HG03175 (cell line): ENCODE measurements around the gene CDKAL1.
A peak's percentile ranks its signal among the peaks of the same experiment; 100 is the strongest.

Experiments used
- ATAC-seq: cut with Tn5 transposase; IDR thresholded peaks from one replicate; pipeline ENCODE4 v1.9.1; 2021; ENCODE audit warnings: mild to moderate bottlenecking, moderate library complexity; ENCODE audit not compliant: unreplicated experiment

The CDKAL1 gene

GRCh38 chr6:20998748-20999448, 464.6 kb downstream of the CDKAL1 start:
- ATAC-seq = no peak

- no peak for ATAC-seq
These were observed 466.1 kb downstream of the CDKAL1 start for GRCh38 chr6:21000331-21000801.

GRCh38 chr6:21001736-21002135, 467.5 kb downstream of the CDKAL1 start:
- no peak for ATAC-seq

- peak; percentile 86 for ATAC-seq
These were observed 469.7 kb downstream of the CDKAL1 start for GRCh38 chr6:21003780-21004541.

- no peak for ATAC-seq
These were observed 471.7 kb downstream of the CDKAL1 start for GRCh38 chr6:21005816-21006570.

- no peak for ATAC-seq
These were observed 485.4 kb downstream of the CDKAL1 start for GRCh38 chr6:21019614-21020013.

GRCh38 chr6:21022343-21023107, 488.3 kb downstream of the CDKAL1 start:
- ATAC-seq = peak; percentile 89

- ATAC-seq = peak; percentile 23
These were observed 489.0 kb downstream of the CDKAL1 start for GRCh38 chr6:21023210-21023609.

- no peak for ATAC-seq
These were observed 490.4 kb downstream of the CDKAL1 start for GRCh38 chr6:21024616-21025015.

- no peak for ATAC-seq
These were observed 492.5 kb downstream of the CDKAL1 start for GRCh38 chr6:21026576-21027273.

GRCh38 chr6:21027507-21027906, 493.2 kb downstream of the CDKAL1 start:
- ATAC-seq = no peak

- no peak for ATAC-seq
These were observed 496.9 kb downstream of the CDKAL1 start for GRCh38 chr6:21031182-21031581.

GRCh38 chr6:21033084-21033483, 498.8 kb downstream of the CDKAL1 start:
- no peak for ATAC-seq

GRCh38 chr6:21033575-21034026, 499.3 kb downstream of the CDKAL1 start:
- ATAC-seq = no peak

GRCh38 chr6:21034345-21034744, 500.1 kb downstream of the CDKAL1 start:
- ATAC-seq = no peak

GRCh38 chr6:21037453-21037852, 503.2 kb downstream of the CDKAL1 start:
- ATAC-seq = peak; percentile 78

- no peak for ATAC-seq
These were observed 505.7 kb downstream of the CDKAL1 start for GRCh38 chr6:21039926-21040325.

GRCh38 chr6:21045135-21045700, 511.0 kb downstream of the CDKAL1 start:
- ATAC-seq = no peak

GRCh38 chr6:21046276-21046675, 512.0 kb downstream of the CDKAL1 start:
- ATAC-seq = peak; percentile 83

- ATAC-seq = no peak
These were observed 513.8 kb downstream of the CDKAL1 start for GRCh38 chr6:21048047-21048446.
